Measurements from ENCODE around the gene CARM1.
A peak's percentile ranks its signal among the peaks of the same experiment; 100 is the strongest.
"Not testable (repeated sequence)": the region's sequence is repeated elsewhere in the genome, so short reads cannot be mapped to it uniquely, and the experiment has no call there.

The CARM1 gene

GRCh38 chr19:10876459-10877240 is 5.3 kb downstream of the CARM1 start:
- DNase-seq: no peak

- not testable (repeated sequence) for DNase-seq
These were observed 6.3 kb downstream of the CARM1 start for GRCh38 chr19:10877608-10878007.

GRCh38 chr19:10878253-10878652 is 6.9 kb downstream of the CARM1 start:
- no peak for DNase-seq

GRCh38 chr19:10881403-10882107 is 10.2 kb downstream of the CARM1 start:
- DNase-seq: no peak

- DNase-seq: no peak
These were observed 10.7 kb downstream of the CARM1 start for GRCh38 chr19:10882108-10882457.

- no peak for DNase-seq
These were observed 12.9 kb downstream of the CARM1 start for GRCh38 chr19:10884274-10884673.

GRCh38 chr19:10885201-10886169 is 14.1 kb downstream of the CARM1 start:
- DNase-seq: no peak

GRCh38 chr19:10887616-10888367 is 16.4 kb downstream of the CARM1 start:
- no peak for DNase-seq

GRCh38 chr19:10888421-10888866 is 17.1 kb downstream of the CARM1 start:
- DNase-seq: no peak

GRCh38 chr19:10889880-10890279 is 18.5 kb downstream of the CARM1 start:
- no peak for DNase-seq

- DNase-seq: no peak
These were observed 20.2 kb downstream of the CARM1 start for GRCh38 chr19:10891405-10892086.

GRCh38 chr19:10892256-10892655 is 20.9 kb downstream of the CARM1 start:
- no peak for DNase-seq

GRCh38 chr19:10894911-10895213 is 23.5 kb downstream of the CARM1 start:
- no peak for DNase-seq

- no peak for DNase-seq
These were observed 24.0 kb downstream of the CARM1 start for GRCh38 chr19:10895363-10895762.

GRCh38 chr19:10895920-10896319 is 24.6 kb downstream of the CARM1 start:
- DNase-seq: no peak

- peak; percentile 64 for DNase-seq
These were observed 25.6 kb downstream of the CARM1 start for GRCh38 chr19:10896851-10897526.

GRCh38 chr19:10898633-10899032 is 27.3 kb downstream of the CARM1 start:
- DNase-seq: no peak

GRCh38 chr19:10899151-10899653 is 27.8 kb downstream of the CARM1 start:
- no peak for DNase-seq

- DNase-seq: no peak
These were observed 36.6 kb downstream of the CARM1 start for GRCh38 chr19:10907925-10908324.

- DNase-seq: no peak
These were observed 37.1 kb downstream of the CARM1 start for GRCh38 chr19:10908380-10908960.

Data from SHP77 treated with DMSO at 0.1 percent for 48 hours (cell line).